Esophagus (tissue), 2 donors: ENCODE measurements around the gene CGB1. TPM values are rescaled to one million over a fixed set of nuclear protein-coding genes. Genes with fewer than 3 reads are reported as not detected.
A peak's percentile ranks its signal among the peaks of the same experiment; 100 is the strongest.

Experiments used
- H3K27ac ChIP-seq, 2 donors: one replicate each; pipeline ENCODE4 v1.5.1; 2013; ENCODE audit warnings: low read depth in 2 of 2, mild to moderate bottlenecking in 2 of 2, inconsistent platforms in 1 of 2, low read length in 1 of 2, moderate library complexity in 1 of 2
- H3K27me3 ChIP-seq, 2 donors: one replicate each; pipeline ENCODE4 v1.6.1; 2013; ENCODE audit warnings: low read length in 2 of 2, control low read depth in 1 of 2, mild to moderate bottlenecking in 1 of 2; ENCODE audit not compliant: insufficient read depth in 2 of 2, control insufficient read depth in 1 of 2
- H3K36me3 ChIP-seq, 2 donors: one replicate each; pipeline ENCODE4 v1.6.1; 2013; ENCODE audit warnings: low read length in 1 of 2; ENCODE audit not compliant: control insufficient read depth in 2 of 2, insufficient read depth in 2 of 2
- H3K4me1 ChIP-seq, 2 donors: one replicate each; pipeline ENCODE4 v1.6.1; 2013; ENCODE audit warnings: low read length in 1 of 2; ENCODE audit not compliant: control insufficient read depth in 2 of 2, insufficient read depth in 2 of 2
- H3K4me3 ChIP-seq, 2 donors: one replicate each; pipeline ENCODE4 v1.5.1; 2013; ENCODE audit warnings: low read length in 2 of 2, mild to moderate bottlenecking in 2 of 2, low read depth in 1 of 2, moderate library complexity in 1 of 2
- H3K9me3 ChIP-seq, 2 donors: one replicate each; pipeline ENCODE4 v1.6.1; 2013; ENCODE audit warnings: mild to moderate bottlenecking in 2 of 2, low read depth in 1 of 2, low read length in 1 of 2, moderate library complexity in 1 of 2; ENCODE audit not compliant: control insufficient read depth in 2 of 2, insufficient read depth in 1 of 2
- WGBS, 2 donors: extraction: QIAGEN DNeasy Blood & Tissue Kit; methylation state at CpG; one replicate each; pipeline ENCODE4 v1.1.7; 2013; 5-methylcytosine and 5-hydroxymethylcytosine counted together
- polyA plus RNA-seq, 2 donors: library from polyadenylated mRNA; stranded (reverse); fragments of 200-250 nt; gene quantifications; one replicate each; pipeline ENCODE4 v1.2.3, GENCODE V29; 2013
- donor health status: healthy with polysubstance abuse.
- donor health status: Bipolar disorder and iron deficiency.

Gene CGB1
- polyA plus RNA-seq, 2 donors: not detected

DNA sequence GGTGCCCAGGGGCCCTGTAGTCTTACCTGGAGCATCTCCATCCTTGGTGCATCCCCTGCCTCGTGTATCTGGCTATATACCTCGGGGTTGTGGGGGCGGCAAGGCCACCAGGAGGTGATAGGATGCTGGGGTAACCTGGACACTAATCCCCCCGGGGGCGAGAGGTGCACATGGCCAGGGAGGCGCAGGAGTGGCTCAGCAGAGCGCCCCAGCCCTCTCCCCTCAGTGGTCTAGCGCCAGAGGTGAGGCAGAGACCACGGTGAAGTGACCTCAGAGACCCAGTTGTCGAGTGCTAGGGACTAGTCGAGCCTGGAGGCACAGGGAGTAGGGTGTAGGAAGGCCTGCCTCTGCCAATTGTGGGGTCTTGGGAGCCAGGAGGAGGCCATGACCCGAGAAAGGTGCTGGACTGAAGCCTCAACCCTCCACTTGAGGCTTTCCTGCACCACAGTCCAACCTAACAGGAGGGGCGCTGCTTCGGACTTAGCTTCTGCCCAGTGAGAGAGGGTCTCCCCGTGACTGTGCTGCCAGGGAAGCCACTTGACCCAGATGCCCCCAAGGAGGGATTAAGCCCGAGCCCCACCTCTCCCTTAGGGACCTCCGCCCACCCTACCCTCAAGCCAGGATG, 19.5 kb downstream of the CGB1 start, which contains the start of gene LHB:
LHB (minus strand) TSS at position 51 of the 625 bp plus-strand sequence; CDS start at position 41, 10 bp downstream.
- H3K27ac ChIP-seq: no peak within 1 kb of the TSS
- H3K9me3 ChIP-seq: peaks cover 0 to 2% of the 10 kb centered on the region in 2 donors
- peaks cover 2 to 7% of the 10 kb centered on the region in 2 donors for H3K4me1 ChIP-seq
- H3K36me3 ChIP-seq: peaks cover 4 to 22% of the 10 kb centered on the region in 2 donors
- peak within 1 kb of the TSS; percentile 22 to 29 for H3K4me3 ChIP-seq
- no peaks in the 10 kb centered on the region for H3K27me3 ChIP-seq
- WGBS, 2 donors: 67 to 68% methylated on average over 17 of the region's 17 CpGs

- Histone ChIP-seq H3K9me3 (peaks cover 0 to 2% of the 10 kb centered on the region in 2 donors), H3K27ac (no peak overlapping the region), H3K27me3 (no peaks in the 10 kb centered on the region), H3K4me1 (peaks cover 2 to 7% of the 10 kb centered on the region in 2 donors), H3K36me3 (peaks cover 4 to 30% of the 10 kb centered on the region in 2 donors), H3K4me3 (no peak overlapping the region)
- 87 to 93% methylated on average over 24 to 27 of the region's 29 CpGs for WGBS, 2 donors
Measured at GRCh38 chr19:49016067-49016839, 20.4 kb downstream of the CGB1 start.

DNA sequence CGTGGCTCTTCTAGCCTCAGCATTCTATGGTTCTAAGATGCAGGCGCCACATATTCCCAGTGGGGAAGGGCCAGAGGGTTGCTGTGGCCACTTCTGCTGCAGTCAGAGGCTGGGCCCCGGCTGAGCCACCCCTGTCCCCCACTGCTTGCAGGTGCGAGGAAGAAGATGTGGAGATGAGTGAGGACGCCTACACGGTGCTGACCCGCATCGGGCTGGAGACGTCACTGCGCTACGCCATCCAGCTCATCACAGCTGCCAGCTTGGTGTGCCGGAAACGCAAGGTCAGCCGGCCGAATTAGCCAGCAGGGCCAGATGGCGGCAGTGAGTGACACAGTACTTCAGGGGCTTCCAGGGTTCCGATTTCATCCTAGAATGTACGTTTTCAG, 21.8 kb downstream of the CGB1 start:
- WGBS, 2 donors: 90 to 96% methylated on average over 18 of the region's 18 CpGs
- H3K36me3 ChIP-seq: peaks cover 4 to 41% of the 10 kb centered on the region in 2 donors
- no peaks in the 10 kb centered on the region for H3K9me3 ChIP-seq
- H3K4me1 ChIP-seq: peaks cover 2 to 7% of the 10 kb centered on the region in 2 donors
- no peak overlapping the region for H3K27ac ChIP-seq
- H3K27me3 ChIP-seq: no peaks in the 10 kb centered on the region
- no peak overlapping the region for H3K4me3 ChIP-seq

DNA sequence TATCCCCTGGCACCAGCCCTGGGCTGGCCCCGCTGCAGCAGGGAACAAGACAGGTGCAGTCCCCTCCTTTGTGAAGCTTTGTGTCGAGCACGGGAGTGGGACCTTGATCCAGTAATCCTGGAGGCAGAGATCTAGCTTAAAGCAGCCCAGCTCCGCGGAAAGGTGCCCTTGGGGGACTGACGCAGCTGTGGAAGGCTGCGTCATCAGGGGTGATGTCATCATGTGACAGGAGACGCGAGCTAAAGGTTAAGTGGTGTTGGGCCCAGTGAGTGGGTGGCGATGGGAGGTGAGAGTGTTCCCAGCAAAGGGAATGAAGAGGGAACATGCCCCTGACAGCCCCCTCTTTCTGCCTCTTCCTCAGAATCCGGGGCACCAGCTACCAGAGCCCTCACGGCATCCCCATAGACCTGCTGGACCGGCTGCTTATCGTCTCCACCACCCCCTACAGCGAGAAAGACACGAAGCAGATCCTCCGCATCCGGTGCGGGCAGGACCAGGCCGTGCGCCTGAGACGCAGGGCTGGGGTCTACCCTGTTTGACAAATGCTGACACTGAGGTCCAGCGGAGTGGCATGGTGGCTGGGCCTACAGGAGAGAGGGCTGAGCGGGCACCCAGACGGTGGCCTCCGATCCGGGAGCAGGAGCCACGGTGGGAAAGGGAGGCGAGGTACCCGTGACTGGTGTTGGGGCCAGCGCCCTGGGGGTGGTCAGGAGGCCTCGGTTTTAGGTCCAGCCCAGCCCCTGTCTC, 22.4 kb downstream of the CGB1 start:
- Histone ChIP-seq H3K4me1 (peaks cover 2 to 7% of the 10 kb centered on the region in 2 donors), H3K4me3 (no peak overlapping the region), H3K27me3 (no peaks in the 10 kb centered on the region), H3K36me3 (peaks cover 4 to 46% of the 10 kb centered on the region in 2 donors), H3K27ac (no peak overlapping the region), H3K9me3 (no peaks in the 10 kb centered on the region)
- 88 to 89% methylated on average over 32 of the region's 32 CpGs for WGBS, 2 donors

DNA sequence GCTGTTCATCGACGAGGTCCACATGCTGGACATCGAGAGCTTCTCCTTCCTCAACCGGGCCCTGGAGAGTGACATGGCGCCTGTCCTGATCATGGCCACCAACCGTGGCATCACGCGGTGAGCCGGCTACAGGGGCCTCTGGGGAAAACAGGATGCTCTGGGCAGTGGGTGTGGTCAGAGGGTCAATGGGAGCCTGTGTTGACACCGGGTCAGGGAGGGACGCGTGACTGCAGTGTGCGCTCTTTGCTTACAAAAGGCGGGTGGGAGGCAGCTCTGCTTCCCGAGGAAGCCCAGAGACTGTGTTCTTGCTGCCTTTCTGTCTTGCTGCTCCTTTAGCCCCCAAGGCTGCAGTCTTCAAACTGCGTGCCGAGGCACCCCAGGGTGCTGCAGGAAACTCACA, 25.5 kb downstream of the CGB1 start:
- no peaks in the 10 kb centered on the region for H3K9me3 ChIP-seq
- WGBS, 2 donors: 89 to 91% methylated on average over 17 of the region's 17 CpGs
- no peaks in the 10 kb centered on the region for H3K4me1 ChIP-seq
- no peak overlapping the region for H3K27ac ChIP-seq
- H3K27me3 ChIP-seq: no peaks in the 10 kb centered on the region
- peaks cover 12 to 57% of the 10 kb centered on the region in 2 donors for H3K36me3 ChIP-seq
- H3K4me3 ChIP-seq: no peak overlapping the region

GRCh38 chr19:49010453-49010852, 26.2 kb downstream of the CGB1 start:
- Histone ChIP-seq H3K27me3 (no peaks in the 10 kb centered on the region), H3K4me3 (no peak overlapping the region), H3K27ac (no peak overlapping the region), H3K9me3 (no peaks in the 10 kb centered on the region), H3K36me3 (peaks cover 13 to 55% of the 10 kb centered on the region in 2 donors), H3K4me1 (no peaks in the 10 kb centered on the region)
- WGBS, 2 donors: 89 to 91% methylated on average over 18 of the region's 18 CpGs

GRCh38 chr19:49009828-49010227, 26.9 kb downstream of the CGB1 start:
- peaks cover 13 to 49% of the 10 kb centered on the region in 2 donors for H3K36me3 ChIP-seq
- H3K27me3 ChIP-seq: no peaks in the 10 kb centered on the region
- no peak overlapping the region for H3K27ac ChIP-seq
- WGBS, 2 donors: 92 to 96% methylated on average over 18 of the region's 18 CpGs
- H3K4me1 ChIP-seq: no peaks in the 10 kb centered on the region
- no peak overlapping the region for H3K4me3 ChIP-seq
- no peaks in the 10 kb centered on the region for H3K9me3 ChIP-seq

GRCh38 chr19:49006905-49007304, 29.8 kb downstream of the CGB1 start:
- 96 to 98% methylated on average over 22 of the region's 22 CpGs for WGBS, 2 donors
- Histone ChIP-seq H3K4me1 (no peaks in the 10 kb centered on the region), H3K36me3 (peaks cover 13 to 44% of the 10 kb centered on the region in 2 donors), H3K9me3 (no peaks in the 10 kb centered on the region), H3K27me3 (no peaks in the 10 kb centered on the region), H3K4me3 (no peak overlapping the region), H3K27ac (no peak overlapping the region)

DNA sequence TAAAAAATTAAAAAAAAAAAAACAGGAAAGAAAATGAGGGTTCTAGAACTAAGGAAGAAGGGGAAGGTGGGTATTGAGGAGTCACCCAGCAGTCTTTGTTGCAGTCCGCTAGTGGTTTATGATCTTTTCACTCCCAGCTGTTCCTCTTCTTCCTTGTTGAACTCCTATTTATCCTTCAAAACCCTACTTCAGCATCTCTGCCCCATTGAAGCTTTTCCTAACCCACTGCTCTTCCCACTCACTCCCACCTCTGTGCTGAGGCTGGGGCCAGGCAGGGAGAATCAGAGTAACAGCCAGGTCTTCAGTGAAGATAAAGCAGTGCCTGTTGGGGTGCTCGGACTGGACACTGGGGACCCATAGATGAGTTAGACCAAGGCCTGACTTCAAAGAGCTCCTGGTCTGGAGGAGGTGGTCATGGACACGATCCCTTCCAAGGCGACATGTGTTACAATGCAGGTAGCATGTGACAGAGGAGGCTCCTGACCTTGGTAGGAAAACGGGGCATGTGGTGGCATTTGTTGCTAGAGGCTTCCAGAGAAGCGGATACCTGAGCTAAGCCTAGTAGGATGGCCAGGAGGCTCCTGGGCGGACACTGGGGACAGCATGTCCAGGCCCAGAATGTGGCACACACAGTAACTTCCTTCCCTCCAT, 31.6 kb downstream of the CGB1 start:
- no peaks in the 10 kb centered on the region for H3K9me3 ChIP-seq
- H3K4me1 ChIP-seq: no peaks in the 10 kb centered on the region
- no peak overlapping the region for H3K4me3 ChIP-seq
- no peaks in the 10 kb centered on the region for H3K27me3 ChIP-seq
- WGBS, 2 donors: 95 to 97% methylated on average over 7 of the region's 7 CpGs
- H3K36me3 ChIP-seq: peaks cover 13 to 30% of the 10 kb centered on the region in 2 donors
- no peak overlapping the region for H3K27ac ChIP-seq
